Measurements from ENCODE around the gene PACRG.

PACRG gene

DNA sequence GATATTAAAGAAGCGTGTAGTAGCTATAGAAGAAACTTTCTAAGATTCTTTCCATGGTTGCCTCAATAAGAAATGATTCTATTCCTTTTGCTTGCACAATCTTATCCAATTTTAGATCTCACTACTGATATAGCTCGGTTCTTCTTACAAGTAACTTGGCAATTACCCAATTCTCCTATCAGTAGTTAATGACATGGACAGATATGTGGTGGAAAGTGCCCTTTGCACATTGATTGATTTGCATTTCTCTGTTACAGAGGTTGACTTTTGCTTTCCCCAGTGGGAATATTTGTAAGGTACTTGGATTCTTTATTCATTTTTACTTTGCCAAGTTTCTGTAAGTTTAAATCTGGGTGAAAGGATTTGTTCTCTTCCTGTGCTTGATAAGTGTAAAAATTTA is 593.0 kb downstream of the PACRG start:
- peaks cover 11% of the 10 kb centered on the region for H3K27me3 Mint-ChIP-seq (ENCODE audit: low read depth, poor library complexity)
- DNase-seq, result no peak
- peaks cover 33% of the 10 kb centered on the region for H3K4me1 Mint-ChIP-seq
- H3K4me3 Mint-ChIP-seq, result no peak overlapping the region
- no peak overlapping the region for H3K27ac Mint-ChIP-seq
- no peaks in the 10 kb centered on the region for H3K9me3 Mint-ChIP-seq
- no peaks in the 10 kb centered on the region for H3K36me3 Mint-ChIP-seq (ENCODE audit: low read depth)
- no peak for TF ChIP-seq CTCF (IDR thresholded peaks at IDR 0.05)

DNA sequence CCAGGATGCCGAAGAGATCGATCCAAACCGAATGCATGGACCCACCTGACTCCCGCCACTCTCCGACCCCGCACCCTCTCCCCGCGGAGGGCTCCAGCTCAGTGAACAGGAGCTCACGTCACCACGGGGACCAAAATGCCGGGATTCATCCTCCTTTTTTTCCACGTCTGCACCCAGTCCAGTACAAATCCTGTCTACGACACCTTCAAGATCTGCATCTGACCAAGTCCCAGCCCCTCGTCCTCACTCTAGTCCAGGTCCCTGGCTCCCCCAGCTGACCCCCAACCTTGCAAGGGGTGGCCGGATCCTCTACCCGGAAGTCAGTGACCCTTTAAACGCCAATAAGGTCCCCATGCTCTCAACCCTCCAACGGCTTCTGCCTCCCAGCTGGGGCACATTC is 593.9 kb downstream of the PACRG start:
- H3K4me1 Mint-ChIP-seq, result peaks cover 38% of the 10 kb centered on the region
- no peak for DNase-seq
- H3K36me3 Mint-ChIP-seq (ENCODE audit: low read depth), result no peaks in the 10 kb centered on the region
- no peak overlapping the region for H3K4me3 Mint-ChIP-seq
- H3K9me3 Mint-ChIP-seq, result no peaks in the 10 kb centered on the region
- no peak overlapping the region for H3K27ac Mint-ChIP-seq
- H3K27me3 Mint-ChIP-seq (ENCODE audit: low read depth, poor library complexity), result peaks cover 11% of the 10 kb centered on the region
- no peak for TF ChIP-seq CTCF (IDR thresholded peaks at IDR 0.05)

DNA sequence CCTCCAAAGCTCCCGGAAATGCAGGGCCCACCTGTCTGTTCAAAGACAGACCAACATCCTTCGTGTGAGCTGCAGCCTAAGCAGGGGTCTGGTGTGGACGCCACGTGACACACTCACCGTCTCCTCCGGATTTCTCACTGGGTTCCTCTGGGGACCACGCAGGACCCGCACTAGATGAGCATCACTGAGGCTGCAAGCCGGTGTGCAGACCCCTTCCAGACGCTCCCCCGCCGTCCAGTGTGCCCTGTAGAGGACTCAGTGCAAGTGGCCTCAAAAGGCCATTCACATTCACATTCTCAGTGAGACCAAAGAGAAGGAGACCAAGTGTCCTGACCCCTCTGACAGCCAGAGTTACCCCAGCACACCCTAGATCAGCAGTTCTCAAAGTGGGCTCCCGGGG is 595.5 kb downstream of the PACRG start:
- no peak for DNase-seq
- Mint-ChIP-seq H3K4me3 (no peak overlapping the region), H3K27me3 (ENCODE audit: low read depth, poor library complexity) (peaks cover 12% of the 10 kb centered on the region), H3K36me3 (ENCODE audit: low read depth) (no peaks in the 10 kb centered on the region), H3K4me1 (peaks cover 43% of the 10 kb centered on the region), H3K9me3 (peaks cover 7% of the 10 kb centered on the region), H3K27ac (no peak overlapping the region)
- TF ChIP-seq CTCF (IDR thresholded peaks at IDR 0.05), result no peak

DNA sequence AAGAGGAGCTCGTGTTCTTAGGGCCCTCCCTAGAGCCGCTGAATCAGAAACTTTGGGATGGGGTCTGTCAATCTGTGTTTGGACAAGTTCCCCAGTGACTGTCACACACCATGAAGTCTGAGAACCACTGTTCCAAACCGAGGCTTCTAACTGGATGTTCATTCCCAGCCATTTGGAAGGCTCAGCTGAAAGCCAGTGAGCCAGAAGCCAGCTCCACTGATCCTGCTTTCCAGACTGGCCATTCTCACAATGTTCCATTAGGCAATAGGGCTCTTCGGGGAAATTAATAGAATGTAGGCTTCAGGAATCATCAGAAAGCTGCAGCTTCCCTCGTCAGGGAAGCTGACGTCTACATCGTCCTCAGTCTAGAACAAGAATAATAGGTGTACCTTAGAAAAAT is 595.9 kb downstream of the PACRG start:
- H3K4me3 Mint-ChIP-seq, result no peak overlapping the region
- H3K27ac Mint-ChIP-seq, result no peak overlapping the region
- H3K4me1 Mint-ChIP-seq, result peaks cover 43% of the 10 kb centered on the region
- no peaks in the 10 kb centered on the region for H3K36me3 Mint-ChIP-seq (ENCODE audit: low read depth)
- no peak for DNase-seq
- TF ChIP-seq CTCF (IDR thresholded peaks at IDR 0.05), result no peak
- H3K9me3 Mint-ChIP-seq, result peaks cover 7% of the 10 kb centered on the region
- H3K27me3 Mint-ChIP-seq (ENCODE audit: low read depth, poor library complexity), result peaks cover 12% of the 10 kb centered on the region

GRCh38 chr6:163324326-163324687 is 596.5 kb downstream of the PACRG start:
- H3K36me3 Mint-ChIP-seq (ENCODE audit: low read depth), result no peaks in the 10 kb centered on the region
- H3K9me3 Mint-ChIP-seq, result peaks cover 7% of the 10 kb centered on the region
- DNase-seq, result no peak
- TF ChIP-seq CTCF (IDR thresholded peaks at IDR 0.05), result no peak
- peaks cover 8% of the 10 kb centered on the region for H3K27me3 Mint-ChIP-seq (ENCODE audit: low read depth, poor library complexity)
- no peak overlapping the region for H3K4me3 Mint-ChIP-seq
- no peak overlapping the region for H3K27ac Mint-ChIP-seq
- H3K4me1 Mint-ChIP-seq, result peaks cover 43% of the 10 kb centered on the region

DNA sequence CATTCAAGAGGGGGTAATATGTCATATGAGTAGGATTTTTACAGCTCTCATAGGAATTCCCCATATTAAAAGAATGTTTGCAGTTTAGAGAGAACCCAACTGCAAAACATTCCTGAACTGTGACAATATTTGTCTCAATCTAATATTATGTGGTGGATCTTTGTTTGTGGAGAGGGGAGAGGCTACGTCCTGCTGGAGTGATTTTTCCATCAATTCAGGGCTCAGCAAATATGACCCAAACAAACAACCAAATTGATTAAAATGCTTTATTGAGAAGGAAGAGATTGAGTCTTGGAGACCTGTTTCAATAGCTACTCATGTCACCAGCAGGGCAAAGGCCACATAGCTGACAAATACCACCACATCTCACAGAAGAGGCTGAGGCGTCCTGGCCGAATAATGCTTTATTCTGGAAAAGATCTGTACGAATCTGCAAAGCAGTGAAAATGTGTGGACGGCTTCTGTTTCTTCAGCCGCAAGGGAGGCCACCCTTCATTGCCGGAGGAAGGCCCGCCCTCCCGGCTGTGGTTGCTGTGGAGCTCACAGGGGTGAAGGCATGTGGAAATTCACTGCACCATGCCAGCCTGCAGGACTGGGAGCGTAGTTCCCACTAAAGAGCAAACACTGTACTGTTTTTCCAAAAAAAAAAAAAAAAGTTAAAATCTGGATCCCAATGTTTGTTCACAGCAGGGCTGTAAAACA is 597.1 kb downstream of the PACRG start:
- Mint-ChIP-seq H3K36me3 (ENCODE audit: low read depth) (no peaks in the 10 kb centered on the region), H3K9me3 (peaks cover 7% of the 10 kb centered on the region), H3K27ac (peak overlapping the region; percentile 34), H3K4me1 (peaks cover 44% of the 10 kb centered on the region), H3K27me3 (ENCODE audit: low read depth, poor library complexity) (peaks cover 8% of the 10 kb centered on the region), H3K4me3 (no peak overlapping the region)
- DNase-seq, result peak; percentile 28
- no peak for TF ChIP-seq CTCF (IDR thresholded peaks at IDR 0.05)

Data from nephron progenitor cell (in vitro differentiated cells).